Calu3 (cell line): ENCODE data around the gene RAG2. TPM values are rescaled to one million over a fixed set of nuclear protein-coding genes. Genes with fewer than 3 reads are reported as not detected.

Experiments used
- Bru-seq: library from RNA; stranded (reverse); fragments of 400-500 nt; gene quantifications from one replicate; lab custom pipeline; 2021; lab: Mats Ljungman, UMichigan
- BruChase-seq, 2 experiments: library from RNA; stranded (reverse); fragments of 400-500 nt; gene quantifications; one replicate each; lab custom pipeline; 2021; lab: Mats Ljungman, UMichigan
- BruUV-seq: library from RNA; stranded (reverse); fragments of 400-500 nt; replicated peaks from 2 replicates; lab custom pipeline; 2021; lab: Mats Ljungman, UMichigan
- CTCF ChIA-PET: fragments of 300-600 bp; sonication (Branson Sonifier 250); formaldehyde crosslinking; loops from one replicate; lab custom pipeline; 2022; ENCODE audit warnings: antibody characterized with exemption; lab: Charles Lee
- DNase-seq: peaks from one replicate; pipeline ENCODE4 v3.0.0; 2022
- H3K27ac Mint-ChIP-seq: one replicate; pipeline ENCODE4 v1.8.0; 2022; ENCODE audit warnings: mixed read lengths; ENCODE audit not compliant: unreplicated experiment
- H3K27me3 Mint-ChIP-seq: one replicate; pipeline ENCODE4 v1.8.0; 2022; ENCODE audit warnings: mixed read lengths; ENCODE audit not compliant: unreplicated experiment
- H3K36me3 Mint-ChIP-seq: one replicate; pipeline ENCODE4 v1.8.0; 2022; ENCODE audit warnings: mild to moderate bottlenecking, moderate library complexity, mixed read lengths; ENCODE audit not compliant: insufficient read depth, unreplicated experiment
- H3K4me1 Mint-ChIP-seq: one replicate; pipeline ENCODE4 v1.8.0; 2022; ENCODE audit warnings: mild to moderate bottlenecking, low read depth, mixed read lengths; ENCODE audit not compliant: unreplicated experiment
- H3K4me3 Mint-ChIP-seq: one replicate; pipeline ENCODE4 v1.8.0; 2022; ENCODE audit warnings: mild to moderate bottlenecking, low read depth, moderate library complexity, mixed read lengths; ENCODE audit not compliant: unreplicated experiment
- H3K9me3 Mint-ChIP-seq: one replicate; pipeline ENCODE4 v1.8.0; 2022; ENCODE audit warnings: low read depth, mixed read lengths; ENCODE audit not compliant: unreplicated experiment
- intact Hi-C: fragments of 100-400 bp; cut with micrococcal nuclease; formaldehyde crosslinking; loops from one replicate; pipeline ENCODE4 v1.10.0; 2022; ENCODE audit not compliant: unreplicated experiment
- long read RNA-seq: library from polyadenylated mRNA; stranded (forward); transcript quantifications from one replicate; pipeline ENCODE4 v2.0.0, GENCODE V29; 2022
- total RNA-seq: library from RNA; stranded (reverse); gene quantifications from 2 replicates; pipeline ENCODE4 v1.2.3, GENCODE V29; 2022
- TF ChIP-seq, protein P1 (sequence below): fragments of 200-600 bp; IDR thresholded peaks from one replicate; pipeline ENCODE4 v1.8.0; 2022; ENCODE audit warnings: antibody characterized with exemption; ENCODE audit not compliant: unreplicated experiment

RAG2 gene
- total RNA-seq (not detected in 2 replicates), Bru-seq, nascent RNA (not detected), BruChase-seq, experiment 1, labeled RNA remaining after a 6-hour chase (not detected), BruChase-seq, experiment 2, labeled RNA remaining after a 2-hour chase (not detected)
- long read RNA-seq, partial matches to known transcripts = 0 of 1 reads
- long read RNA-seq, other reads (novel, unspliced or antisense) = 1 of 1 reads

- intact Hi-C loops = no loop called here
- no TSS peak for BruUV-seq
- TF ChIP-seq, protein P1, sequence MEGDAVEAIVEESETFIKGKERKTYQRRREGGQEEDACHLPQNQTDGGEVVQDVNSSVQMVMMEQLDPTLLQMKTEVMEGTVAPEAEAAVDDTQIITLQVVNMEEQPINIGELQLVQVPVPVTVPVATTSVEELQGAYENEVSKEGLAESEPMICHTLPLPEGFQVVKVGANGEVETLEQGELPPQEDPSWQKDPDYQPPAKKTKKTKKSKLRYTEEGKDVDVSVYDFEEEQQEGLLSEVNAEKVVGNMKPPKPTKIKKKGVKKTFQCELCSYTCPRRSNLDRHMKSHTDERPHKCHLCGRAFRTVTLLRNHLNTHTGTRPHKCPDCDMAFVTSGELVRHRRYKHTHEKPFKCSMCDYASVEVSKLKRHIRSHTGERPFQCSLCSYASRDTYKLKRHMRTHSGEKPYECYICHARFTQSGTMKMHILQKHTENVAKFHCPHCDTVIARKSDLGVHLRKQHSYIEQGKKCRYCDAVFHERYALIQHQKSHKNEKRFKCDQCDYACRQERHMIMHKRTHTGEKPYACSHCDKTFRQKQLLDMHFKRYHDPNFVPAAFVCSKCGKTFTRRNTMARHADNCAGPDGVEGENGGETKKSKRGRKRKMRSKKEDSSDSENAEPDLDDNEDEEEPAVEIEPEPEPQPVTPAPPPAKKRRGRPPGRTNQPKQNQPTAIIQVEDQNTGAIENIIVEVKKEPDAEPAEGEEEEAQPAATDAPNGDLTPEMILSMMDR = no peak
- CTCF ChIA-PET = no interaction called here
- Mint-ChIP-seq H3K36me3 (peaks cover 8% of the 10 kb centered on the region), H3K4me3 (no peak within 1 kb of the TSS), H3K9me3 (peaks cover 1% of the 10 kb centered on the region), H3K27me3 (peaks cover 4% of the 10 kb centered on the region), H3K4me1 (no peaks in the 10 kb centered on the region), H3K27ac (no peak within 1 kb of the TSS)
- DNase-seq = no peak
These were observed at the start of gene RAG2 for GRCh38 chr11:36598051-36598450. RAG2 (minus strand) TSS chr11:36598236; CDS start chr11:36594168, 4,068 bp downstream.

- no TSS peak for BruUV-seq
- no peak for DNase-seq
- no peak overlapping the region for H3K4me3 Mint-ChIP-seq
- intact Hi-C loops = no loop called here
- H3K27me3 Mint-ChIP-seq = no peaks in the 10 kb centered on the region
- TF ChIP-seq, protein P1 = no peak
- no peaks in the 10 kb centered on the region for H3K4me1 Mint-ChIP-seq
- no peaks in the 10 kb centered on the region for H3K36me3 Mint-ChIP-seq
- H3K27ac Mint-ChIP-seq = no peak overlapping the region
- CTCF ChIA-PET = no interaction called here
- H3K9me3 Mint-ChIP-seq = no peaks in the 10 kb centered on the region
These were observed 40.5 kb upstream of the RAG2 start for GRCh38 chr11:36638556-36638955.

DNA sequence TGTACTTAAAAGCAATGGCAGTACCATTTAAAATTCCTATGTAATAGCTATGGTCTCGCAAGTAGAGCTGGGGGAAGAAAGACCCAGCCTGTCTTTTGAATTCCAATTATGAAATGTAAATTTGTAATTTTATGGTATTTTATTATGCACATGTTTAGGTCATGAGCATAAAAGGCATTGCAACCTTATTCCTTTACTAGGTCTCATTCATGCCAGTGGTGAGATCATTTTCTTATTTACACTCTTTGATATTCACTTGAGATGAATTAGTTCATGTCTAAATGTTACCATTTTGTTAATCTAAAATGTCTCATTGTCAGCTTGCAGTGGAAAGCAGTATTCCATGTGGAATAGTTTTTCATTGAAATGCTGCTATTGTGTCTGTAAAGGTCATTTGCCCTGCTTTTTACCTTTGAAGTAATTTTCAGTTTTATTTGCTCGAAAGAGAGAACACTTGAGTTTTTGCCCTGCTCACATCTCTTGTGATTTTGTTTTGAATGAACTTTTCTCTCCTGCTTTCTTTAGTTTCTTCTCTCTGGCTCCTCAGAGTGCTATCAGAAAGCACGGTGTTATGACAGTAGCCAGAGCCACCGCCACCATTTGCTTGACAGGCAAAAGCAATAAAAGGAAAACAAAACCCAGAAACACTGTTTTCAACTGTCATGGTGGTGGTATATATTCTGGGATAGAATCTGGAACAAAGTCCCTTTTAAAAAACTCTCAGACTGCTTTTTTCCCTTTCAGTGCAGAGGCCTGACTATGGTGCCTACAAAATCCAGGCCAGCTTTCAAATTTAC is 37.2 kb upstream of the RAG2 start:
- no TSS peak for BruUV-seq
- Mint-ChIP-seq H3K27ac (no peak overlapping the region), H3K4me3 (no peak overlapping the region), H3K4me1 (no peaks in the 10 kb centered on the region), H3K9me3 (no peaks in the 10 kb centered on the region), H3K27me3 (no peaks in the 10 kb centered on the region), H3K36me3 (no peaks in the 10 kb centered on the region)
- CTCF ChIA-PET = no interaction called here
- no peak for DNase-seq
- intact Hi-C loops = no loop called here
- TF ChIP-seq, protein P1 = no peak

DNA sequence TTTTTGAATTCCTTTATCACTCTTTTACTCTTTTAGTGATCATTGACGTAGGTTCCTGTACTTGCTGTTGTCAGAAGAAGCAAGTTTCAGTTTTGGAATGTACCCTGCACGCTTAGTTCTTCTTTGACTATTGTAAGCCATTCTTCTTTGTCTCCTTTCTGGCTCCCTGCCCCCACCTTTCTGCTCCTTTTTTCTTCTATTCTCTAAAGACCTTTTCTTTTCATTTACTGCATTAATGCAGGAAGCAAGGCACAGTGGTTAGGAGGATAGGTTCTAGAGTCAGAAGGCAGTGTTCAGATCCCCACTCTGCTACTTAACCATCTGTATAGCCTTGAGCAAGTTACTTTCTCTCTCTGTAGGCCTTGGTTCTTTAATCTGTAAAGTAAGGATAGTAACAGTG is 33.7 kb upstream of the RAG2 start:
- TF ChIP-seq, protein P1 = no peak
- H3K27ac Mint-ChIP-seq = no peak overlapping the region
- no peaks in the 10 kb centered on the region for H3K9me3 Mint-ChIP-seq
- intact Hi-C loops = no loop called here
- no peak overlapping the region for H3K4me3 Mint-ChIP-seq
- no peaks in the 10 kb centered on the region for H3K4me1 Mint-ChIP-seq
- no peaks in the 10 kb centered on the region for H3K27me3 Mint-ChIP-seq
- BruUV-seq = no TSS peak
- CTCF ChIA-PET = no interaction called here
- no peaks in the 10 kb centered on the region for H3K36me3 Mint-ChIP-seq
- DNase-seq = no peak
